Neural cell (in vitro differentiated cells): ENCODE results near the gene KRTAP1-4.
"Not testable (repeated sequence)": the region's sequence is repeated elsewhere in the genome, so short reads cannot be mapped to it uniquely, and the experiment has no call there.

Experiments
- CTCF ChIP-seq: fragments of 450-650 bp; IDR thresholded peaks from 2 replicates; pipeline ENCODE4 v1.5.1; 2014; ENCODE audit warnings: antibody characterized with exemption, mild to moderate bottlenecking, moderate library complexity; ENCODE audit not compliant: poor library complexity, severe bottlenecking
- EP300 ChIP-seq: fragments of 450-650 bp; conservative IDR thresholded peaks from 2 replicates; pipeline ENCODE4 v1.6.1; 2014; ENCODE audit warnings: antibody characterized with exemption, mild to moderate bottlenecking, moderate library complexity; ENCODE audit not compliant: poor library complexity, severe bottlenecking
- MXI1 ChIP-seq: fragments of 450-650 bp; conservative IDR thresholded peaks from 2 replicates; pipeline ENCODE4 v1.6.1; 2014; ENCODE audit warnings: antibody characterized with exemption, mild to moderate bottlenecking; ENCODE audit not compliant: poor library complexity, severe bottlenecking
- POLR2AphosphoS5 ChIP-seq: IDR thresholded peaks from 2 replicates; pipeline ENCODE4 v1.6.1; 2012
- RAD21 ChIP-seq: fragments of 450-650 bp; conservative IDR thresholded peaks from 2 replicates; pipeline ENCODE4 v1.6.1; 2014; ENCODE audit warnings: antibody characterized with exemption, mild to moderate bottlenecking, moderate library complexity
- REST ChIP-seq: IDR thresholded peaks from 2 replicates; pipeline ENCODE4 v1.6.1; 2012; ENCODE audit warnings: borderline replicate concordance
- TAF1 ChIP-seq: IDR thresholded peaks from 2 replicates; pipeline ENCODE4 v1.6.1; 2012; ENCODE audit warnings: low read depth

GRCh38 chr17:41059276-41060051, 29.5 kb upstream of the KRTAP1-4 start:
- not testable (repeated sequence) for TF ChIP-seq CTCF, RAD21, POLR2AphosphoS5, EP300, TAF1, MXI1, REST
